HEK293 (cell line): Measurements from ENCODE around the gene EIF1AD.

Experiments used
- CTCF ChIA-PET: fragments of 350-600 bp; formaldehyde crosslinking; extraction: SDS; loops from one replicate; lab custom pipeline; 2021; ENCODE audit warnings: antibody characterized with exemption; lab: Yijun Ruan, JAX
- POLR2A ChIA-PET: fragments of 300-600 bp; formaldehyde crosslinking; extraction: SDS; loops from one replicate; lab custom pipeline; 2020; ENCODE audit warnings: antibody characterized with exemption, inconsistent platforms; lab: Yijun Ruan, JAX
- H3K27ac ChIP-seq: fragments of 200-500 bp; sonication (Bioruptor generic); 2 replicates; pipeline ENCODE4 v1.5.1; 2014; ENCODE audit warnings: low read depth, low read length, control low read depth, inconsistent platforms; ENCODE audit errors: extremely low read depth
- H3K36me3 ChIP-seq, 2 experiments: fragments of 200-500 bp in 1 of 2; sonication (Bioruptor generic) in 1 of 2; 1 replicate in 1 of 2; 2 replicates in 1 of 2; pipeline ENCODE4 v1.5.1; 2014 to 2017; ENCODE audit warnings: inconsistent platforms in 2 of 2, low read length in 2 of 2; ENCODE audit not compliant: control insufficient read depth in 2 of 2, insufficient read depth in 1 of 2
- H3K4me1 ChIP-seq: fragments of 200-500 bp; sonication (Bioruptor generic); 2 replicates; pipeline ENCODE4 v1.5.1; 2014; ENCODE audit warnings: mild to moderate bottlenecking, low read length, inconsistent platforms; ENCODE audit not compliant: control insufficient read depth, insufficient read depth
- H3K4me3 ChIP-seq: 2 replicates; pipeline ENCODE4 v1.5.1; 2011; ENCODE audit warnings: low read depth, mild to moderate bottlenecking, control low read depth, low read length, moderate library complexity
- H3K9me3 ChIP-seq: fragments of 200-500 bp; sonication (Bioruptor generic); 2 replicates; pipeline ENCODE4 v1.5.1; 2014; ENCODE audit warnings: low read depth, low read length, inconsistent platforms; ENCODE audit not compliant: control insufficient read depth, insufficient read depth
- EGR2 ChIP-seq: fragments of 450-650 bp; formaldehyde crosslinking; IDR thresholded peaks from 2 replicates; pipeline ENCODE4 v1.5.1; 2016; ENCODE audit warnings: low read depth, missing biosample characterization, missing genetic modification characterization
- INSM2 ChIP-seq: fragments of 450-650 bp; formaldehyde crosslinking; IDR thresholded peaks from 2 replicates; pipeline ENCODE4 v1.5.1; 2016; ENCODE audit warnings: missing biosample characterization, missing genetic modification characterization
- KLF10 ChIP-seq: fragments of 450-650 bp; IDR thresholded peaks from 2 replicates; pipeline ENCODE4 v1.5.1; 2018; ENCODE audit warnings: missing biosample characterization, mild to moderate bottlenecking, missing genetic modification characterization
- TSHZ1 ChIP-seq: fragments of 450-650 bp; formaldehyde crosslinking; IDR thresholded peaks from 2 replicates; pipeline ENCODE4 v1.5.1; 2016; ENCODE audit warnings: missing biosample characterization, missing genetic modification characterization, borderline replicate concordance
- ZBTB20 ChIP-seq: fragments of 450-650 bp; formaldehyde crosslinking; IDR thresholded peaks from 2 replicates; pipeline ENCODE4 v1.5.1; 2016; ENCODE audit warnings: missing biosample characterization, missing genetic modification characterization
- ZEB2 ChIP-seq: fragments of 450-650 bp; formaldehyde crosslinking; IDR thresholded peaks from 2 replicates; pipeline ENCODE4 v1.5.1; 2016; ENCODE audit warnings: missing biosample characterization, missing genetic modification characterization
- ZFHX2 ChIP-seq: fragments of 450-650 bp; formaldehyde crosslinking; conservative IDR thresholded peaks from 2 replicates; pipeline ENCODE4 v1.5.1; 2016; ENCODE audit warnings: missing biosample characterization, missing genetic modification characterization
- ZNF155 ChIP-seq: fragments of 450-650 bp; formaldehyde crosslinking; IDR thresholded peaks from 2 replicates; pipeline ENCODE4 v1.5.1; 2016; ENCODE audit warnings: missing biosample characterization, missing genetic modification characterization
- ZNF24 ChIP-seq: fragments of 450-650 bp; formaldehyde crosslinking; IDR thresholded peaks from 2 replicates; pipeline ENCODE4 v1.5.1; 2016; ENCODE audit warnings: missing biosample characterization, missing genetic modification characterization
- ZNF274 ChIP-seq, 2 experiments: fragments of 200-500 bp in 1 of 2; fragments of 450-650 bp in 1 of 2; sonication (Bioruptor generic) in 1 of 2; formaldehyde crosslinking in 1 of 2; IDR thresholded peaks; 2 replicates each; pipeline versions ENCODE4 v1.5.1 to v1.6.1; 2014 to 2016; ENCODE audit warnings: borderline replicate concordance in 1 of 2, inconsistent platforms in 1 of 2, low read length in 1 of 2, missing biosample characterization in 1 of 2, missing genetic modification characterization in 1 of 2
- ZNF449 ChIP-seq: fragments of 450-650 bp; formaldehyde crosslinking; IDR thresholded peaks from 2 replicates; pipeline ENCODE4 v1.5.1; 2017; ENCODE audit warnings: missing biosample characterization, mild to moderate bottlenecking, missing genetic modification characterization, moderate library complexity
- ZNF670 ChIP-seq: fragments of 450-650 bp; formaldehyde crosslinking; IDR thresholded peaks from 2 replicates; pipeline ENCODE4 v1.5.1; 2016; ENCODE audit warnings: missing biosample characterization, missing genetic modification characterization, low read depth
- ZNF830 ChIP-seq: fragments of 450-650 bp; IDR thresholded peaks from 2 replicates; pipeline ENCODE4 v1.5.0; 2018; ENCODE audit warnings: missing biosample characterization, missing genetic modification characterization, low read depth, mild to moderate bottlenecking, moderate library complexity
- ZSCAN23 ChIP-seq: fragments of 450-650 bp; formaldehyde crosslinking; IDR thresholded peaks from 2 replicates; pipeline ENCODE4 v1.5.1; 2016; ENCODE audit warnings: missing biosample characterization, missing genetic modification characterization
- TF ChIP-seq, protein P1 (sequence below): fragments of 450-650 bp; formaldehyde crosslinking; IDR thresholded peaks from 2 replicates; pipeline ENCODE4 v1.5.1; 2016; ENCODE audit warnings: missing biosample characterization, missing genetic modification characterization

The EIF1AD gene

DNA sequence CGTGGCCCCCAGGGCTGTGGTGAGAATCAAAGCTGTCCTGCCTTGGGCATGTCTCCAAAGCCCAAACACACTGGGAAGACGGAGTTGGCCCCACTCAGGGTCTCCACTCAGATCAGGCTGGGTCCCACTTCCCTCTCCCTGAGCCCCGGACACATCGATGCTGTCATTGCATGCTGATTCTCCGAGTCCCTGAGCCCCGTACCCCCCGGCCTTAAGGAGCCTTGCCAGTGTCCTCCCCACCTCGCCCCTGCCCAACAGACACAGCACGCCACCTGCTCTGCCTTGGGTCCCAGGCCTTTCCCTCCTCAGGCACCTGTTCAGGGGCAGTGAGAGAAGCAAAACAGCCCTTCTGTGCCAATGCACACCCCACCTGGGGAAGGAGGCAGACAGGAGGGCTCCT is 14.6 kb downstream of the EIF1AD start (continued):
- TF ChIP-seq TSHZ1 (tag by site-specific recombination) = no peak
- TF ChIP-seq, protein P1, sequence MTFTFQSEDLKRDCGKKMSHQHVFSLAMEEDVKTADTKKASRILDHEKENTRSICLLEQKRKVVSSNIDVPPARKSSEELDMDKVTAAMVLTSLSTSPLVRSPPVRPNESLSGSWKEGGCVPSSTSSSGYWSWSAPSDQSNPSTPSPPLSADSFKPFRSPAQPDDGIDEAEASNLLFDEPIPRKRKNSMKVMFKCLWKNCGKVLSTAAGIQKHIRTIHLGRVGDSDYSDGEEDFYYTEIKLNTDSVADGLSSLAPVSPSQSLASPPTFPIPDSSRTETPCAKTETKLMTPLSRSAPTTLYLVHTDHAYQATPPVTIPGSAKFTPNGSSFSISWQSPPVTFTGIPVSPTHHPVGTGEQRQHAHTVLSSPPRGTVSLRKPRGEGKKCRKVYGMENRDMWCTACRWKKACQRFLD (tag by site-specific recombination) = no peak
- no peak for TF ChIP-seq ZNF830 (tag by site-specific recombination)
- TF ChIP-seq, all 188 proteins: peak for 0

- POLR2A ChIA-PET = no interaction called here
- Histone ChIP-seq H3K4me1 (no peaks in the 10 kb centered on the region), H3K9me3 (no peaks in the 10 kb centered on the region), H3K4me3 (no peak overlapping the region), H3K36me3 (peaks cover 0 to 10% of the 10 kb centered on the region in 2 experiments; a peak in 1 of 3 replicates), H3K27ac (no peak overlapping the region)
- TF ChIP-seq ZNF670 (tag by site-specific recombination) = no peak
- TF ChIP-seq KLF10 = no peak
- CTCF ChIA-PET = interaction anchor here (2.2 to 2.5 kb wide), 2 partner anchors 96 to 98 kb away, joined by 8 read pairs; partner anchors contain the start of gene FIBP
These were observed 18.4 kb downstream of the EIF1AD start for GRCh38 chr11:65983589-65983987.

DNA sequence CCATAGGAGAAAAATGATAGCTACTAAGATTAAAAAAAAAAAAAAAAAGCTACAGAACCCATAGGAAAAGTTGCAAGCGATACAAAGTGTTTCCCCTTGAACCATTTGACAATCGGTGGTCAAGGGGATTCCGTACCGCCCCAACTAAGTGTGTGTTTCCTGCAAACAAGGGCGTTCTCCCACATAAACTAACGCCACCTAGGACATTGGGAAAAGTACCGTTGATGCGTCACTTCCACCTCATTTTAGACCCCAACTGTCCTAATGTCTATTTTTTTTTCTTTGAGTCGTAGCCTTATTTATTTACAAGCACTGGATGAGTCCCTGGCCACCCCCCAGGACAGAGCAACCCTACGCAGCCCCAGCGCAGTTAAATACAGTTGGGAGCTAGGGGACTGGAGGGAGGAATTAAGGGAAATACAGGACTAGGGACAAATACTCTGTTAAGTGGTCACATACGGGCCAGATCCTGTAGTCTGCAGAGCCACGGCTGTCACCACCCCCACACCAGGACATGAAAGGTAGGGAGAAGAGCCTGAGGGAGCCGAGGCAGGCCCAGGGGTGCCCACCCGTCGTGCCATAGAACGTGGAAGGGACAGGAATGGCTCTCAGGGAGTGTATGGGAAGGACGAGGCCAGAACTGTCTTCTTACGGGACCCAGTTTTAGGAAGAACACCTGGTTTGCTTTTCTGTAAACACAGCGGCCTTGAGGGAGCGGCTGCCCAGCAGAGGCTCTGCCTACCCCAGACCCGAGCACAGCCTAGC is 19.0 kb downstream of the EIF1AD start:
- H3K27ac ChIP-seq = no peak overlapping the region
- ChIA-PET CTCF (interaction anchor here (2.2 kb wide), 1 partner anchor 98 kb away, joined by 8 read pairs; no protein-coding TSS in a partner anchor), POLR2A (interaction anchor here (0.6 kb wide), 1 partner anchor 112 kb away, joined by 3 read pairs; no protein-coding TSS in a partner anchor)
- no peaks in the 10 kb centered on the region for H3K4me1 ChIP-seq
- no peak overlapping the region for H3K4me3 ChIP-seq
- H3K36me3 ChIP-seq = peaks cover 0 to 16% of the 10 kb centered on the region in 2 experiments; a peak in 1 of 3 replicates
- no peaks in the 10 kb centered on the region for H3K9me3 ChIP-seq
- TF ChIP-seq EGR2 (tag by site-specific recombination) (no peak), INSM2 (tag by site-specific recombination) (no peak), ZNF24 (tag by site-specific recombination) (no peak), ZEB2 (tag by site-specific recombination) (no peak), ZBTB20 (tag by site-specific recombination) (no peak), ZNF274 (IDR thresholded peaks at IDR 0.05; ENCODE audit: low read length) (no peak), ZNF274 (tag by site-specific recombination; IDR thresholded peaks at IDR 0.05; ENCODE audit: borderline replicate concordance) (no peak), ZNF449 (tag by site-specific recombination) (no peak), ZSCAN23 (no peak), ZFHX2 (tag by site-specific recombination) (no peak), ZNF155 (tag by site-specific recombination) (no peak)
